ENCODE data around the gene FAM13A. TPM values are rescaled to one million over a fixed set of nuclear protein-coding genes. Genes with fewer than 3 reads are reported as not detected.

The FAM13A gene
- total and polyA plus RNA-seq, 10 of the 15 experiments (the other 5 are each of a cell fraction or from before 2014, with no cell fraction given): 0.05 to 1.8 (median 0.27) TPM; not detected in 1

- Histone ChIP-seq H3K9me3 (replicated peaks; ENCODE audit: control insufficient read depth, insufficient read depth, low read length) (no peaks in the 10 kb centered on the region; the same call in 2 of the 3 replicates), H3K27me3 (replicated peaks in 1 of 2; ENCODE audit: control insufficient read depth in 2 of 2, insufficient read depth in 2 of 2, low read length in 1 of 2) (no peaks in the 10 kb centered on the region), H3K4me2 (ENCODE audit: control insufficient read depth, insufficient read depth) (no peak overlapping the region), H3K36me3 (ENCODE audit: control insufficient read depth in 2 of 2, insufficient read depth in 2 of 2, low read length in 1 of 2) (no peaks in the 10 kb centered on the region), H3K4me1 (ENCODE audit: control insufficient read depth, insufficient read depth, low read length) (no peaks in the 10 kb centered on the region), H3K9ac (ENCODE audit: control insufficient read depth, insufficient read depth, low read length) (no peak overlapping the region), H3K79me2 (ENCODE audit: control insufficient read depth, insufficient read depth, low read length) (no peaks in the 10 kb centered on the region), H2AFZ (ENCODE audit: control insufficient read depth, low read depth, low read length) (no peak overlapping the region), H3K27ac (ENCODE audit: control insufficient read depth, insufficient read depth) (no peak overlapping the region), H4K20me1 (ENCODE audit: control insufficient read depth, insufficient read depth) (no peaks in the 10 kb centered on the region), H3K4me3 (no peak overlapping the region)
- POLR2A ChIA-PET: interaction anchor here (0.6 kb wide), 1 partner anchor 279 kb away, joined by 3 read pairs; no protein-coding TSS in a partner anchor
- RAD21 ChIA-PET (ENCODE audit: unreplicated experiment): interaction anchor here (1.4 kb wide), 1 partner anchor 66 kb away, joined by 3 read pairs; no protein-coding TSS in a partner anchor
- SMC1A ChIA-PET (ENCODE audit: uncharacterized antibody, unreplicated experiment): interaction anchor here (0.8 kb wide), 1 partner anchor 8 kb away, joined by 3 read pairs; no protein-coding TSS in a partner anchor
- 0% methylated on average over 2 of the region's 2 CpGs for WGBS (ENCODE audit: insufficient coverage, insufficient replicate concordance, low lambda C conversion rate, missing lambda C conversion rate)
- TF ChIP-seq SMAD5 (IDR thresholded peaks at IDR 0.05; ENCODE audit: low read depth) (no peak), CHD2 (IDR thresholded peaks at IDR 0.05; ENCODE audit: borderline replicate concordance, low read depth, low read length) (no peak), MTA2 (IDR thresholded peaks at IDR 0.05; ENCODE audit: low read depth) (no peak)
- intact Hi-C loops (cut with micrococcal nuclease; ENCODE audit: unreplicated experiment): no loop called here
- in situ Hi-C loops (cut with MboI): no loop called here
- ATAC-seq: no peak
- DNase-seq (ENCODE audit: low read depth, low spot score): no peak
- no peak for FAIRE-seq
- CTCF ChIA-PET: interaction anchor here (0.7 to 0.9 kb wide), 3 partner anchors 27 to 259 kb away, joined by 3 read pairs; no protein-coding TSS in a partner anchor
- BruUV-seq (replicated peaks): no TSS peak
These were observed 99.4 kb downstream of the FAM13A start for GRCh38 chr4:88957570-88957969.

DNA sequence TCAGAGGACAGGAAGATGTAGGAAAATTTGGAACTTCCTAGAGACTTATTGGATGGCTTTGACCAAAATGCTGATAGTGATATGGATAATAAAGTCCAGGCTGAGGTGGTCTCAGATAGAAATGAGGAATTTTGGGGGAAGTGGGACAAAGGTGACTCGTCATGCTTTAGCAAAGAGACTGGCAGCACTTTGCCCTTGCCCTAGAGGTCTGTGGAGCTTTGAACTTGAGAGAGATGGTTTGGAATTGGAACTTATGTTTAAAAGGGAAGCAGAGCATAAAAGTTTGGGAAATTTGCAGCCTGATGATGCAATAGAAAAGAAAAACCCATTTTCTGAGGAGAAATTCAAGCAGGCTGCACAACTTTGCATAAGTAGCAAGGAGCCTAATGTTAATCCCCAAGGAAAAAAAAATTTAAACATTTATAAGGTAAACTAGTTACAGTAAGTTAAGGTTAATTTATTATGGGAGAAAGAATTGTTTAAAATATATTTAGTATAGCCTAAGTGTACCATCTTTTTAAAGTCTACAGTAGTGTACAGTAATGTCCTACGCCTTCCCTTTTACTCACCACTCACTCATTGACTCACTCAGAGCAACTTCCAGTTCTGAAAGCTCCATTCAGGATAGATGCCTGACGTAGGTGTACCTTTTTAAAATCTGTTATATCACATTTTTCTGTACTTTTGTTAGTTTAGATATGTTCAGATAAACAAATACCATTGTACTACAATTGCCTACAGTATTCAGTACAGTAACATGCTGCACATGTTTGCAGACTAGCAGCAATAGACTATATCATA, 101.2 kb downstream of the FAM13A start:
- Histone ChIP-seq H3K4me3 (no peak overlapping the region), H3K4me2 (ENCODE audit: control insufficient read depth, insufficient read depth) (no peak overlapping the region), H3K9me3 (replicated peaks; ENCODE audit: control insufficient read depth, insufficient read depth, low read length) (no peaks in the 10 kb centered on the region; the same call in 2 of the 3 replicates), H3K27ac (ENCODE audit: control insufficient read depth, insufficient read depth) (no peak overlapping the region), H3K79me2 (ENCODE audit: control insufficient read depth, insufficient read depth, low read length) (no peaks in the 10 kb centered on the region), H4K20me1 (ENCODE audit: control insufficient read depth, insufficient read depth) (no peaks in the 10 kb centered on the region), H3K9ac (ENCODE audit: control insufficient read depth, insufficient read depth, low read length) (no peak overlapping the region), H3K36me3 (ENCODE audit: control insufficient read depth in 2 of 2, insufficient read depth in 2 of 2, low read length in 1 of 2) (no peaks in the 10 kb centered on the region), H3K27me3 (replicated peaks in 1 of 2; ENCODE audit: control insufficient read depth in 2 of 2, insufficient read depth in 2 of 2, low read length in 1 of 2) (no peaks in the 10 kb centered on the region), H3K4me1 (ENCODE audit: control insufficient read depth, insufficient read depth, low read length) (no peaks in the 10 kb centered on the region), H2AFZ (ENCODE audit: control insufficient read depth, low read depth, low read length) (no peak overlapping the region)
- 0% methylated on average over 3 of the region's 3 CpGs for WGBS (ENCODE audit: insufficient coverage, insufficient replicate concordance, low lambda C conversion rate, missing lambda C conversion rate)
- in situ Hi-C loops (cut with MboI): no loop called here
- BruUV-seq (replicated peaks): no TSS peak
- SMC1A ChIA-PET (ENCODE audit: uncharacterized antibody, unreplicated experiment): interaction anchor here (0.9 to 1.0 kb wide), 2 partner anchors 7 to 66 kb away, joined by 3 to 4 read pairs; no protein-coding TSS in a partner anchor
- ATAC-seq (no peak), DNase-seq (ENCODE audit: low read depth, low spot score) (no peak), FAIRE-seq (no peak)
- CTCF ChIA-PET: interaction anchor here (0.9 to 1.8 kb wide), 2 partner anchors 11 to 68 kb away, joined by 3 to 4 read pairs; no protein-coding TSS in a partner anchor
- intact Hi-C loops (cut with micrococcal nuclease; ENCODE audit: unreplicated experiment): no loop called here
- POLR2A ChIA-PET: interaction anchor here (0.6 kb wide), 1 partner anchor 167 kb away, joined by 8 read pairs; no protein-coding TSS in a partner anchor
- RAD21 ChIA-PET (ENCODE audit: unreplicated experiment): no interaction called here
- TF ChIP-seq FOXK2 (IDR thresholded peaks at IDR 0.05) (no peak), E4F1 (IDR thresholded peaks at IDR 0.05; ENCODE audit: borderline replicate concordance, partially characterized antibody) (no peak), WRNIP1 (IDR thresholded peaks at IDR 0.05; ENCODE audit: borderline replicate concordance, low read depth, low read length) (no peak), SRF (IDR thresholded peaks at IDR 0.05; ENCODE audit: low read depth in 2 of 2, low read length in 2 of 2) (no peak), HDGF (IDR thresholded peaks at IDR 0.05) (no peak), ZNF207 (IDR thresholded peaks at IDR 0.05; ENCODE audit: borderline replicate concordance) (no peak)
- TF ChIP-seq, protein P1, sequence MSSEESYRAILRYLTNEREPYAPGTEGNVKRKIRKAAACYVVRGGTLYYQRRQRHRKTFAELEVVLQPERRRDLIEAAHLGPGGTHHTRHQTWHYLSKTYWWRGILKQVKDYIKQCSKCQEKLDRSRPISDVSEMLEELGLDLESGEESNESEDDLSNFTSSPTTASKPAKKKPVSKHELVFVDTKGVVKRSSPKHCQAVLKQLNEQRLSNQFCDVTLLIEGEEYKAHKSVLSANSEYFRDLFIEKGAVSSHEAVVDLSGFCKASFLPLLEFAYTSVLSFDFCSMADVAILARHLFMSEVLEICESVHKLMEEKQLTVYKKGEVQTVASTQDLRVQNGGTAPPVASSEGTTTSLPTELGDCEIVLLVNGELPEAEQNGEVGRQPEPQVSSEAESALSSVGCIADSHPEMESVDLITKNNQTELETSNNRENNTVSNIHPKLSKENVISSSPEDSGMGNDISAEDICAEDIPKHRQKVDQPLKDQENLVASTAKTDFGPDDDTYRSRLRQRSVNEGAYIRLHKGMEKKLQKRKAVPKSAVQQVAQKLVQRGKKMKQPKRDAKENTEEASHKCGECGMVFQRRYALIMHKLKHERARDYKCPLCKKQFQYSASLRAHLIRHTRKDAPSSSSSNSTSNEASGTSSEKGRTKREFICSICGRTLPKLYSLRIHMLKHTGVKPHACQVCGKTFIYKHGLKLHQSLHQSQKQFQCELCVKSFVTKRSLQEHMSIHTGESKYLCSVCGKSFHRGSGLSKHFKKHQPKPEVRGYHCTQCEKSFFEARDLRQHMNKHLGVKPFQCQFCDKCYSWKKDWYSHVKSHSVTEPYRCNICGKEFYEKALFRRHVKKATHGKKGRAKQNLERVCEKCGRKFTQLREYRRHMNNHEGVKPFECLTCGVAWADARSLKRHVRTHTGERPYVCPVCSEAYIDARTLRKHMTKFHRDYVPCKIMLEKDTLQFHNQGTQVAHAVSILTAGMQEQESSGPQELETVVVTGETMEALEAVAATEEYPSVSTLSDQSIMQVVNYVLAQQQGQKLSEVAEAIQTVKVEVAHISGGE (CRISPR knock-in tag; IDR thresholded peaks at IDR 0.05): no peak

Data from GM12878 (cell line).